HG02981 (cell line): ENCODE measurements around the gene ARID4B.
"Not testable (repeated sequence)": the region's sequence is repeated elsewhere in the genome, so short reads cannot be mapped to it uniquely, and the experiment has no call there.

Source experiments
- ATAC-seq: cut with Tn5 transposase; IDR thresholded peaks from one replicate; pipeline ENCODE4 v1.9.1; 2021; ENCODE audit warnings: mild to moderate bottlenecking, moderate library complexity; ENCODE audit not compliant: unreplicated experiment

Gene ARID4B

DNA sequence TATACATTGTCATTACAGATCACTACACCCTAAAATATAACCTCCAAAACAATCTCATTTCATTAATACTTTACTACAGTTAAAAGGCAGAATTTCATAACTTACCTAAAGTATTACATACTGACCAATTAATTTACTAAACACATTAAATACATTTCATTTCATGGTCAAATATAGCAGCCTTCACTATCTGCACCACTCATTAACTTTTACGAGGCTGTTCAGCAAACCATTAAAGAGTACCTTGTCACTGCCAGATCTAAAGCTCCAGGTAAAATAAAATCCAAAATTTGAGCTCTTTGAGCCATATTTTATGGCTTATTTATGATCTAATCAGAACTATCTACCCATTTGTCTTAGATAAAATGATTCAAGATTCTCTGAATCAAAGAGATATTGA lies 100.6 kb downstream of the ARID4B start:
- no peak for ATAC-seq

DNA sequence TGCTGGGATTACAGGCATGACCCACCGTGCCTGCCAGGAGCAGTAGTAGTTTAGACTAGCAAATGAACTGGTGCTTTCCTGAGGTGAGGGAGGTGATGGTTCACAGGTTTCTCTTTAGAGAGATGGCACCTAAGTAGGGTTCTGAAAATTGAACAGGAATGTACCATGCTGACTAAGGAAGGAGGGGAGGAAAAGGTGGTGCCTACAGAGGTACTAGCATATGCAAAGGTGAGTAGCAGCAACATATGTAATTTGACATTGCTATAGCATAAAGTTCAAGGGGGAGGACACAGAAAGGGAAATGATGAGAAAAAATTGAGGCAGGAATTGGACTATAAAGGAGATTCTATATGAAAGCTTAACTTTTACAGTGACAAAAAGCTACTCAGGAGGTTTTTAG lies 101.0 kb downstream of the ARID4B start:
- no peak for ATAC-seq

- no peak for ATAC-seq
Measured at GRCh38 chr1:235225299-235225698, 102.7 kb downstream of the ARID4B start.

DNA sequence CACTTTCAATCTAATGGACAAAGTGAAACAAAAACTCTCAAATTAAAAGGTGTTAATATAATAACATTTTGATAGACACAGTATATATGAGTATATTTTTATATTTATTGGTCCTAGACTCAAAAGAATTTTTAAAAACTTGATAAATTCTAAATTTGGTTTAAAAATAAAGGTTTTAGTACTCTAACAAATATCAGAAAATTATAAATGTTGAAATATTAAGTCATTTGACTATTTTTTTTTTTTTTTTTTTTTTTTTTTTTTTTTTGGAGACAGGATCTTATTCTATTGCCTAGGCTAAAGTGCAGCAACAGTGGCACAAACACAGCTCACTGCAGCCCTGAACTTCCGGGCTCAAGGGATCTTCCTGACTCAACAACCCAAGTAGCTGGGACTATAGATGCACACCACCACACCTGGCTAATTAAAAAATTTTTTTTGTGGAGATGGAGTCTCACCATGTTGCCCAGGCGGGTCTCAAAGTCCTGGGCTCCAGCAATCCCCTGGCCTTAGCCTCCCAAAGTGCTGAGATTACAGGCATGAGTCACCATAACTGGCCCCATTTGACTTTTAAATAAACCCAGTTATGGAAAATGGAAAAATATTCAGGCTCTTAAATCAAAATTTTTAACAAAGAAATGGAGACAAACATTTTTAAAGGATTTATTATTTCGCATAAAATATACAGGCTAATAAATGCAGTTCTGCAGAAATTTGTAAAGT lies 106.2 kb downstream of the ARID4B start:
- no peak for ATAC-seq

GRCh38 chr1:235215453-235215852 lies 112.5 kb downstream of the ARID4B start:
- no peak for ATAC-seq

DNA sequence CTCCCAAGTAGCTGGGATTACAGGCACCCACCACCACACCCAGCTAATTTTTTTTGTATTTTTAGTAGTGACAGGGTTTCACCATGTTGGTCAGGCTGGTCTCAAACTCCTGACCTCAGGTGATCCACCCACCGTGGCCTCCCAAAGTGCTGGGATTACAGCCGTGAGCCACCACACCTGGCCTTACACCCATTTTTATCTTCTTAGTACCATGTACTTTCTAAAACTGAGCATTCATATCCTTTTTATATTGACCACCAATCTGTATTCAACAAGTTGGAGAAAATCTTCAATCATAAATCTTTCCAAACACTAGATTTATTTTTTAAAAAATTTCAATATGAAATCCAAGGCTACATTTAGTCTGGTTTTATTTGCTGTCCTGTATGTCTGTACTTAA lies 113.0 kb downstream of the ARID4B start:
- not testable (repeated sequence) for ATAC-seq

DNA sequence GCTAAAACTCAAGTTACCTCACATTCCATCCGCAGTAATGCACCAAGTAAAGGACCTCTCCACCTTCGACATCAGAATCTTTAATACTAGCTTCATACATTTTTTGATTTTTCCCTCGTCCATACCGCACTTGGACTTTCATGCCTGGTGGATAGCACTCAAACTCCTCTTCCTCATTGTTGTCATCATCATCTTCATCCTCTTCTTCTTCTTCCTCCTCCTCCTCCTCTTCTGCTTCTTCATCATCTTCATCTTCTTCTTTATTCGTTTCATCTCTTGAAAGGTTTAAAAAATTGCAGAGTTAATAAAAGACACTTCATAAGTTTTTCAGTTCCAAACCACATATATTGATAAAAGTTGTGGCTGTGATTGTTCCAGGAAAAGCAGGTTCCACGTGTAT lies 114.2 kb downstream of the ARID4B start:
- ATAC-seq: no peak

GRCh38 chr1:235211517-235211916 lies 116.5 kb downstream of the ARID4B start:
- no peak for ATAC-seq

DNA sequence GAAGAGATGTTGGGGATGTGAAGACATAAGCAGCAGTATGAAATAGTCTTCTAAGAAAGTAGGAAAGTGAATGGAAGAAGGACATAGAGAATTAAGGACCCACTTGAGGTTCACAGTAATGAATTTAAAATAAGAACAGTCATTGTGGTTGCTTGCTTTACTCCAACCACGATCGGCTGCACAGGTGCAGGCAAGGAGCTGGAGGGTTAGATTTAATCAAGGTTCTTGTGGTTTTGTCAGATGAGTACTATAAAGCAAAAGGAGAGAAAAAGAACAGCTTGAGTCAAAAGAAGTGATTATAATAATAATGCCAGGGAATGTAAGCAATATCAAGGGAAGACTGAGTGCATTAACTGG lies 120.8 kb downstream of the ARID4B start:
- no peak for ATAC-seq

- ATAC-seq: no peak
Measured at GRCh38 chr1:235206533-235207208, 121.3 kb downstream of the ARID4B start.

DNA sequence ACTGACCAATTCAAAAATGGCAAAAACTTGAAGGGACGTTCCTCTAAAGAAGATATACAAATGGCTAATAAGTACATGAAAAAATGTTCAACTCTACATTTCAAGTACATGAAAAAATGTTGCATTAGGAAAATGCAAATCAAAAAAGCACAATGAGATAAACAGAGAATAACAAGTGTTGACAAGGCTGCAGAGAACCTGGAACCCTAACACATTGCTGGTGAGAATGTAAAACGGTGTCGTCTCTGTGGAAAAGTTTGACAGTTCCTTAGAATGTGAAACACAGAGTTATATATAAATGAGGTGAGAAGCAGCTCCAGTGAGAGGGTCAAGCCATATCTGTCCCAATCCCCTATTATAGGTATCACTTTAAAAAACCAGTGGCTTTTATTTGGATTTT lies 122.3 kb downstream of the ARID4B start:
- ATAC-seq: no peak

DNA sequence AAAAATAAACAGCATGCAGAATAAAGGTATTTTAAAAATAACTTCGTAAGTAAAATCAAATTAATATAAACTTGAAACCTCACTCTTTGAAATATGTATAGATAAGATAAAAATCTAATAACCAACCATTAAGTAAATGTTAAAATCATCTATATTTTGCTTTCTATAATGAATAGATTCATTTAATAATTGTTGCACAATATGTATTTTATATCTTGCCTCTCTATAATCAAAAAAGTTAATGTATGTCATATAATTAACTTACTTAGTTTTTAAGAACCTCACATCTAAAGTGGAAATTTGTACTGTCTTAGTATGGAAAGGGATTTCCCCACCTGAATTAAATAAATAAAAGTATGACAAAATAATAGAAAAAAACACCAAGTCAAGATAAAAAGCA lies 124.6 kb downstream of the ARID4B start:
- ATAC-seq: no peak

DNA sequence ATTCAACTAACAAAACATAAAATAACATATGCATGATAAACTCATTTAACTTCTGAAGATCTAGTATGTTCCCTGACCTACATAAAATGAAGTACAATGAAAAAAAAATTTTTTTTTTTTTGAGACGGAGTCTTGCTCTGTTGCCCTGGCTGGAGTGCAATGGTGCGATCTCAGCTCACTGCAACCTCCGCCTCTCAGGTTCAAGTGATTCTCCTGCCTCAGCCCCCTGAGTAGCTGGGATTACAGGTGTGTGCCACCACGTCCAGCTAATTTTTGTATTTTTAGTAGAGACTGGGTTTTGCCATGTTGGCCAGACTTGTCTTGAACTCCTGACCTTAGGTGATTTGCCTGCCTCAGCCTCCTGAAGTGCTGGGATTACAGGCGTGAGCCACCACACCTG lies 125.5 kb downstream of the ARID4B start:
- not testable (repeated sequence) for ATAC-seq

DNA sequence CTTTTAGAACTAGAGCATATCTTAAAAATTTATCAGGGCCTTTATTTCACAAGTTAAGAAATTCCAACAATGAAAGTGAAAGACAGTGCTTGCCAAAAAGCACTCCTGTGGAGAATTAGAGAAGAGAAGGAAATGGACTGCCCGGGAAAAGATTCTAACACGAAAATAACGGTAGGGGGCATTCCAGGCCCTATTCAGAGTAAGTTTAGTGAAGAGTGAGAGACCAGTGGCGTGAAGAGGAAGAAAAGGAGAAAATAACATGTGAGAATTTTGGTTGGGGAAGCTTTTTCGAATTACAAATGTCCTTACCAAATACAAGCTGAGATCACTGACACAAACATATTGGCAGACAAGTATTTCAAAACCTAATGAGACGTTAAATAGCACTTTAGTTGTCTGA lies 128.5 kb downstream of the ARID4B start:
- ATAC-seq: no peak

DNA sequence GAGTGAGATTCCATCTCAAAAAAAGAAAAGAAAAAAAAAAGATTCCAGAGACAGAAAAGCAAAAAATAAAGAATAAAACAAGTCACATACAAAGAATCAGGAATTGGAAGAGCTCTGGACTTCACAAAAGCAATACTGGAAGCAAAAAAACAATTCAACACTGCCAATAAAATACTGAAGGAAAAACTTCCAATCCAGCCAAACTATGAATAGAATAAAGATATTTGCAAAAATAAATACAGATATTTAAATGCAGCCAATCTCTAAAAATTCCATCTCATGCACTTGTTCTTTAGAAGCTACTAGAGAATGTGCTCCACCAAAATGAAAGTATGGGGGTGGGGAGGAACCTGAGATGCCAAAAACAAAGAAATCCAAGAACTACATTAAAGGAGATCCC lies 137.5 kb downstream of the ARID4B start:
- no peak for ATAC-seq

DNA sequence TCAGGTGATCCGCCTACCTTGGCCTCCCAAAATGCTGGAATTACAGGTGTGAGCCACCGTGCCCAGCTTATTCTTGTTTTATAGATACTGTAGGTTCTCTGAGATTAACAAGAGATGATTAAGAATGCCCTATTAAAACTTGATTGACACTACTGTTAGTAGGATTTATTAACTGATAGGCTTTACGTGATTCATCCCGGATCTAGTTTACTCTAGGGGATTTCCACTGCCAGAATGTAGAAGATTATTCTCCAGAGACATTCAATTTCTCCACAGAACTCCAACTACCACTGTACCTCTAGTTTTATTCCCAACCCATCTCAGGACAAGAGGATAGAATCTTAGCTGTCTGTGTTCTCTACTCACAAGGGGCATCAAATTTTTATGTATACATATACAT lies 140.7 kb downstream of the ARID4B start:
- ATAC-seq: no peak

- ATAC-seq: no peak
Measured at GRCh38 chr1:235181561-235182245, 146.3 kb downstream of the ARID4B start.

- ATAC-seq: no peak
Measured at GRCh38 chr1:235180916-235181460, 147.0 kb downstream of the ARID4B start.

DNA sequence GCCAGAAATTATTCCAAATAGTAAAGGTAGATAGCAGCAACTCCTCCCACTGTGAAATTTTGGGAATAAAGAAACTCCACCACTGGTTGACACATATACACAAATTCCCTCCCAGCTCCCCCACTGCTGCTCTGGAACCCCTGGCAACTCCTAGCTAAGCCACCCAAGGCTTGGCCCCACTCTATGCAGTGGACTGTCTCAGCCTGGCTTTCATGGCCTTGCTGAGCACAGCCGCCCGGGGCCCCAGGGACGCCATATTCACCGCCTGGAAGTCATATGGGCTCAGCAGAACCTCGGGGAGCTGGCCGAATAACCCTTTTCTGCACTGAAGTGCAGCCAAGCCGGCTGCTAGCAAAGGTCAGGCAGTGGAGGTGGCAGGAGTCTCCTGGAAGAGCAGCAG lies 151.5 kb downstream of the ARID4B start:
- no peak for ATAC-seq

- no peak for ATAC-seq
Measured at GRCh38 chr1:235169986-235170385, 158.0 kb downstream of the ARID4B start.

DNA sequence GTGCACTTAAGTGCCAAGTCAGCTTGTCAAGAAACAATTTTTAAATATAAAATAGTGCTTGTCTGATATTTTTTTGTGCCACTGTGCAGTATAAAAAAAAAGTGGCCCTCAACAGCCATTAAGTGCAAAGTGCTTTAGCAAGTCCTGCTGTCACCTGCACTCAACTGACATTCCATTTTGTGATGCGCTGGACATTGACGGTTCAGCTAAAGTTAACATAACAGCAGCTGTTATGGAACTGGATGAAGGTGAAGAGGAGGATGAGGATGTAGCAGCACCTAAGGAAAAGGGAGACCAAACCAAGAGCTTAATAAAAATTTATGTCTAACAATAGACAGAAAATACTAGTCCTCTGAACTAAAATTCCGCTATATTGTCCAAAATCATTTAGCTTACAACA lies 159.6 kb downstream of the ARID4B start:
- ATAC-seq: no peak
